Mammary epithelial cell (primary cell): Measurements from ENCODE around the gene SLC47A2.

Experiments used
- CTCF ChIP-seq, 2 donors: IDR thresholded peaks in 1 of 2; conservative IDR thresholded peaks in 1 of 2; 2 replicates each; pipeline ENCODE4 v1.5.1; 2011 to 2012; ENCODE audit warnings: inconsistent platforms in 2 of 2, low read length in 2 of 2, mild to moderate bottlenecking in 2 of 2, control low read depth in 1 of 2, low read depth in 1 of 2; ENCODE audit not compliant: insufficient read depth in 1 of 2; ENCODE audit errors: extremely low read depth in 1 of 2
- EZH2 ChIP-seq: IDR thresholded peaks from 2 replicates; pipeline ENCODE4 v1.6.1; 2012; ENCODE audit warnings: low read length, inconsistent platforms, borderline replicate concordance

GRCh38 chr17:19652595-19652994 is 63.8 kb downstream of the SLC47A2 start:
- no peak for TF ChIP-seq CTCF (conservative IDR thresholded peaks at IDR 0.05 in 1 of 2, IDR thresholded peaks at IDR 0.05 in 1 of 2; ENCODE audit: extremely low read depth in 1 of 2, insufficient read depth in 1 of 2, low read depth in 1 of 2, low read length in 2 of 2)
- no peak for TF ChIP-seq EZH2
